Lung (tissue), 12 donors: ENCODE data around the gene ADGRD1. TPM values are rescaled to one million over a fixed set of nuclear protein-coding genes. Genes with fewer than 3 reads are reported as not detected.

Experiments used
- ATAC-seq: fragments of 200-7000 bp; cut with Tn5 transposase; one replicate; pipeline ENCODE4 v1.9.1; 2020; ENCODE audit warnings: moderate number of reproducible peaks; ENCODE audit not compliant: insufficient read depth, low FRiP score
- DNase-seq, 3 donors: peaks; one replicate each; pipeline ENCODE4 v3.0.0-alpha.2; 2013 to 2017
- H3K27ac ChIP-seq, 2 donors: one replicate each; pipeline ENCODE4 v1.5.1; 2013; ENCODE audit warnings: mild to moderate bottlenecking in 2 of 2, moderate library complexity in 2 of 2, control low read depth in 1 of 2, inconsistent platforms in 1 of 2, low read depth in 1 of 2, low read length in 1 of 2
- H3K27me3 ChIP-seq, 3 donors: one replicate each; pipeline ENCODE4 v1.5.1; 2013; ENCODE audit warnings: low read length in 2 of 3; ENCODE audit not compliant: control insufficient read depth in 3 of 3, insufficient read depth in 3 of 3
- H3K36me3 ChIP-seq, 4 donors: one replicate each; pipeline ENCODE4 v1.5.1; 2013; ENCODE audit warnings: low read length in 4 of 4, mild to moderate bottlenecking in 1 of 4, moderate library complexity in 1 of 4; ENCODE audit not compliant: control insufficient read depth in 4 of 4, insufficient read depth in 4 of 4
- H3K4me1 ChIP-seq, 5 donors: one replicate each; pipeline ENCODE4 v1.5.1; 2013; ENCODE audit warnings: low read length in 5 of 5, mild to moderate bottlenecking in 2 of 5, moderate library complexity in 1 of 5; ENCODE audit not compliant: control insufficient read depth in 5 of 5, insufficient read depth in 5 of 5
- H3K4me3 ChIP-seq: one replicate; pipeline ENCODE4 v1.5.1; 2013; ENCODE audit warnings: mild to moderate bottlenecking, control low read depth, moderate library complexity
- H3K9ac ChIP-seq, 2 donors: one replicate each; pipeline ENCODE4 v1.5.1; 2013; ENCODE audit warnings: low read length in 2 of 2, control low read depth in 1 of 2; ENCODE audit not compliant: insufficient read depth in 1 of 2
- H3K9me3 ChIP-seq, 4 donors: one replicate each; pipeline ENCODE4 v1.5.1; 2013; ENCODE audit warnings: low read length in 3 of 4, mild to moderate bottlenecking in 1 of 4, moderate library complexity in 1 of 4; ENCODE audit not compliant: control insufficient read depth in 4 of 4, insufficient read depth in 3 of 4
- CTCF ChIP-seq: IDR thresholded peaks from 2 replicates; pipeline ENCODE4 v1.5.1; 2012; ENCODE audit warnings: mild to moderate bottlenecking; ENCODE audit errors: control extremely low read depth, extremely low read depth
- WGBS, 2 donors: extraction: QIAGEN DNeasy Blood & Tissue Kit; methylation state at CpG; one replicate each; pipeline ENCODE4 v1.1.7; 2013; 5-methylcytosine and 5-hydroxymethylcytosine counted together
- polyA plus RNA-seq, 2 donors: library from polyadenylated mRNA; stranded (reverse); fragments of 200-250 nt; gene quantifications; one replicate each; pipeline ENCODE4 v1.2.1, GENCODE V29; 2013
- total RNA-seq, 2 donors: library from RNA; depleted of rRNA in 1 of 2; stranded (reverse); fragments of >200 nt in 1 of 2; gene quantifications; one replicate each; pipeline ENCODE4 v1.2.1, GENCODE V29; 2014 to 2021
- donor health status: control.
- donor health status: control.
- donor health status: Bipolar disorder and iron deficiency.
- donor health status: healthy.
- donor health status: DM: yes; HTN: yes; CAD: no.

The ADGRD1 gene
- total and polyA plus RNA-seq, 4 donors = 23.5 to 85.6 (median 46.7) TPM

GRCh38 chr12:130920723-130921381, 32.9 kb upstream of the ADGRD1 start:
- no peaks in the 10 kb centered on the region for H3K36me3 ChIP-seq
- H3K27me3 ChIP-seq = no peaks in the 10 kb centered on the region
- H3K4me3 ChIP-seq = no peak overlapping the region
- no peak for TF ChIP-seq CTCF
- H3K4me1 ChIP-seq = peaks cover 0 to 39% (median 8%) of the 10 kb centered on the region in 5 donors
- ATAC-seq (peak; percentile 69), DNase-seq (peak in 1 of 3 donors; percentile 27)
- H3K9ac ChIP-seq = no peak overlapping the region
- H3K27ac ChIP-seq = peak overlapping the region in 1 of 2 donors; percentile 79
- 39 to 66% methylated on average over 8 of the region's 8 CpGs for WGBS, 2 donors
- peaks cover 0 to 4% (median 0%) of the 10 kb centered on the region in 4 donors for H3K9me3 ChIP-seq

GRCh38 chr12:130922511-130922953, 31.2 kb upstream of the ADGRD1 start:
- no peak overlapping the region for H3K9ac ChIP-seq
- no peak for ATAC-seq
- TF ChIP-seq CTCF = no peak
- H3K27ac ChIP-seq = peak overlapping the region in 1 of 2 donors; percentile 26
- no peaks in the 10 kb centered on the region for H3K36me3 ChIP-seq
- H3K27me3 ChIP-seq = no peaks in the 10 kb centered on the region
- peak; percentile 35 to 74 (median 62) for DNase-seq
- no peak overlapping the region for H3K4me3 ChIP-seq
- peaks cover 0 to 32% (median 10%) of the 10 kb centered on the region in 5 donors for H3K4me1 ChIP-seq
- WGBS, 2 donors = 67 to 79% methylated on average over 4 of the region's 4 CpGs
- H3K9me3 ChIP-seq = peaks cover 0 to 4% (median 0%) of the 10 kb centered on the region in 4 donors

GRCh38 chr12:130924966-130925665, 28.6 kb upstream of the ADGRD1 start:
- H3K27ac ChIP-seq = peak overlapping the region in 1 of 2 donors; percentile 28
- H3K4me1 ChIP-seq = peaks cover 0 to 36% (median 9%) of the 10 kb centered on the region in 5 donors
- WGBS, 2 donors = 72 to 80% methylated on average over 21 to 23 of the region's 23 CpGs
- H3K9ac ChIP-seq = no peak overlapping the region
- H3K9me3 ChIP-seq = peaks cover 0 to 4% (median 0%) of the 10 kb centered on the region in 4 donors
- no peaks in the 10 kb centered on the region for H3K27me3 ChIP-seq
- no peaks in the 10 kb centered on the region for H3K36me3 ChIP-seq
- DNase-seq (peak; percentile 71 to 86 (median 84)), ATAC-seq (peak; percentile 16)
- no peak overlapping the region for H3K4me3 ChIP-seq
- TF ChIP-seq CTCF = no peak
